Left ventricle myocardium inferior (tissue), 1 donor: ENCODE results near the gene PAK4. TPM values are rescaled to one million over a fixed set of nuclear protein-coding genes. Genes with fewer than 3 reads are reported as not detected.

ENCODE experiments used
- DNase-seq: peaks from one replicate; pipeline ENCODE4 v3.0.0-alpha.2; 2020
- H3K27ac ChIP-seq: fragments of 200-600 bp; replicated peaks from 2 replicates; pipeline ENCODE4 v1.8.0; 2021
- H3K27me3 ChIP-seq: fragments of 200-600 bp; 2 replicates; pipeline ENCODE4 v1.8.0; 2021; ENCODE audit warnings: low read depth
- H3K36me3 ChIP-seq: fragments of 200-600 bp; 2 replicates; pipeline ENCODE4 v1.8.0; 2021
- H3K4me1 ChIP-seq: fragments of 200-600 bp; 2 replicates; pipeline ENCODE4 v1.8.0; 2021
- H3K4me3 ChIP-seq: fragments of 200-600 bp; 2 replicates; pipeline ENCODE4 v1.8.0; 2021; ENCODE audit warnings: mild to moderate bottlenecking, moderate library complexity
- H3K9me3 ChIP-seq: fragments of 200-600 bp; replicated peaks from 2 replicates; pipeline ENCODE4 v1.8.0; 2021
- intact Hi-C: fragments of 100-400 bp; cut with micrococcal nuclease; formaldehyde crosslinking; loops from one replicate; pipeline ENCODE4 v1.11.0; 2022
- total RNA-seq: library from RNA; stranded (reverse); fragmentation: NEBNext Ultra II Directional; extraction: Animal tissue kit (Norgen Biotek cat#: 25700); gene quantifications from one replicate; pipeline ENCODE4 v1.2.1, GENCODE V29; 2021
- TF ChIP-seq, protein P1 (sequence below): fragments of 200-600 bp; IDR thresholded peaks from 2 replicates; pipeline ENCODE4 v1.8.0; 2021; ENCODE audit warnings: antibody characterized with exemption, mild to moderate bottlenecking, borderline replicate concordance
- donor health status: DM: no; HTN: yes; CAD: no; lungs with severe emphysema.

Gene PAK4
- total RNA-seq, 1 donor from 2014 or later, result 17.0 TPM

DNA sequence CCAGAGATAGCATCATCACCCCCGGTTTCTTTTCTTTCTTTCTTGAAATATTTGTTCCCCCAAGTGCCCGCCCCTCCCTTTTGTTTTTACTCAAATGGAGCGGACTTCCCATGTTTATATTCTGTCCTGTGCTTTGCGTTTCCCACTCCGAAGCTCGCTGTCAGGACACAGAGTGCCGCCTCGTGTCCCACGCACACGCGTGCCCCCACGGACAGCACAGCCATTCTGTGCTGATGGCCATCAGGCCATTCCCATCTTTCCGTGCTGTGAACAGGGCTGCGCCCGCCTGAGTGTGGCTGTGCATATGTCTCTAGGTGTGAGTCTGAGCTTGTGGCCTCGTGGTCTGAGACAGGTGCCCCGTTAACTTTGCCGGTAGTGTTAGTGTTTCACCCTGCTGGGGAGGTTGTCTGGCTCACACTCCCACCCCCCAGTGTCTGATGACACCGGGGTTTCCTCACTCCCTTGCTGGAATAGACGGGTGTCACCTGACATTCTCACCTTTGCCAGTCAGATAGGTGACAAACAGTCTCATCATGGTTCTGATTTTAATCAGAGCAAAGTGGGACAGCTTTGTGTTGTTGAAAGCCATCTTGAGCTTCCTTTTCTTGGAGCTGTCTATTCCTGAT lies 6.9 kb downstream of the PAK4 start:
- no peaks in the 10 kb centered on the region for H3K9me3 ChIP-seq
- no peak for DNase-seq
- intact Hi-C loops, result no loop called here
- H3K27me3 ChIP-seq, result no peaks in the 10 kb centered on the region
- H3K4me1 ChIP-seq, result peaks cover 71% of the 10 kb centered on the region
- H3K4me3 ChIP-seq, result no peak overlapping the region
- TF ChIP-seq, protein P1, sequence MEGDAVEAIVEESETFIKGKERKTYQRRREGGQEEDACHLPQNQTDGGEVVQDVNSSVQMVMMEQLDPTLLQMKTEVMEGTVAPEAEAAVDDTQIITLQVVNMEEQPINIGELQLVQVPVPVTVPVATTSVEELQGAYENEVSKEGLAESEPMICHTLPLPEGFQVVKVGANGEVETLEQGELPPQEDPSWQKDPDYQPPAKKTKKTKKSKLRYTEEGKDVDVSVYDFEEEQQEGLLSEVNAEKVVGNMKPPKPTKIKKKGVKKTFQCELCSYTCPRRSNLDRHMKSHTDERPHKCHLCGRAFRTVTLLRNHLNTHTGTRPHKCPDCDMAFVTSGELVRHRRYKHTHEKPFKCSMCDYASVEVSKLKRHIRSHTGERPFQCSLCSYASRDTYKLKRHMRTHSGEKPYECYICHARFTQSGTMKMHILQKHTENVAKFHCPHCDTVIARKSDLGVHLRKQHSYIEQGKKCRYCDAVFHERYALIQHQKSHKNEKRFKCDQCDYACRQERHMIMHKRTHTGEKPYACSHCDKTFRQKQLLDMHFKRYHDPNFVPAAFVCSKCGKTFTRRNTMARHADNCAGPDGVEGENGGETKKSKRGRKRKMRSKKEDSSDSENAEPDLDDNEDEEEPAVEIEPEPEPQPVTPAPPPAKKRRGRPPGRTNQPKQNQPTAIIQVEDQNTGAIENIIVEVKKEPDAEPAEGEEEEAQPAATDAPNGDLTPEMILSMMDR, result no peak
- H3K27ac ChIP-seq, result no peak overlapping the region
- H3K36me3 ChIP-seq, result no peaks in the 10 kb centered on the region

DNA sequence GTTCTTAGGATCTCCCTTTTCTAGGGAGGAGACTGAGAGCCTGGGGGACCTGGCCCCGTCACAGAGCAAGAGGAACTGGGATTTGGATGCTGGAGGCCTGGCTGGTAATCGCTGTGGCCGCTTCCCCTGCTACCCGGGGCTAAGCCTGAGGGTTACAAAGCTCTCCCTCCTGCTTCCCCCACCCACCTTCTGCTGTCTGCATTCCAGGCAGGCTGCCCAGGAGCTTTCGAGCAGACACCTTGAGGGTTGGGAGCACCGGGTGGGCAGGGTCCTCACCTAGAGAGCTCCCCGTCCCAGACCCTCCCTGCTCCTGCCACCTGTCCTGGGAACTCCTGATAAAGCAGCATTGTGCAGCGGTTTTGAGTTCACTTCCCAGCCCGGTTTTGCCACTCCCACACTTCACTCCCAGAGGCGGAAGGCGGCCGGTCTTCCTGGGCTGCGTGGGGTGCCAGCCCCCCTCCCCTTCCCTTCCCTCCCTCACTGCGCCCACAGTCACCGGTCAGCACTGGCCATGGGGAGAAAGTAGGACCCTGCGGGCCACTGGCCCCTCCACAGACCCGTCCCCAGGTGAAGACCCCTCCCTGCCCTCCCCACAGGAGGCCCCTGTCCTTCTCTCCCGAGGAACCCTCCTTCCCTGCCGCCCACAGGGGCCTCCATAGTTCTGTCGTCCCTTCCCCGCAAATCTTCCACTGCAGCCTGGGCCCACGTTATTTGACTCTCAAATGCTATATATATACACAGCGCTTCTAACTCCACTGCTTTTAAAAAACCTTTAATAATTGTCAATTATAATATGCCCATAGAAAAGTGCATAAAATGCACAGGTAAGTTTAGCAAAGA lies 8.1 kb downstream of the PAK4 start:
- TF ChIP-seq, protein P1, result no peak
- no peak for DNase-seq

DNA sequence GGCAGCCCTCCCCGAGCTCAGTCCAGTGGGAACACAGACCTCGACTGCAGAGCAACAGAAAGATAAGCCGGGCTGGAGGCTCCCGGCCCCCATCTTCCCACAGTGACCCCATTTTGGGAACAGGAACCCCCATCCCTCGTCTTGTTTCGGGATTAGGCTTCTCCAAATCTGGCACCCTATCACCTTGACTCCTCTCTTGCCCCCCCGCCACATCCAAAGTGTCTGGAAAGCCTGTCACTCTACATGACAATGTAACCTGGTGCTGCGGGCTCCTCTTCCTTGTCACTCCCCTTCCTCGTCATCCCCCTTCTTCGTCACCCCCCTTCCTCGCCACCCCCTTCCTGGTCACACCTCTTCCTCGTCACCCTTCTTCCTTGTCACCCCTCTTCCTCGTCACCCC lies 10.1 kb downstream of the PAK4 start:
- Histone ChIP-seq H3K4me1 (peaks cover 69% of the 10 kb centered on the region), H3K27ac (no peak overlapping the region), H3K36me3 (no peaks in the 10 kb centered on the region), H3K27me3 (no peaks in the 10 kb centered on the region), H3K4me3 (no peak overlapping the region), H3K9me3 (no peaks in the 10 kb centered on the region)
- intact Hi-C loops, result no loop called here
- TF ChIP-seq, protein P1, result no peak
- DNase-seq, result no peak

More for the DNA sequence above, 8.1 kb downstream of the PAK4 start:
- H3K4me3 ChIP-seq, result no peak overlapping the region
- peak overlapping the region; percentile 11 for H3K27ac ChIP-seq
- intact Hi-C loops, result no loop called here
- H3K36me3 ChIP-seq, result no peaks in the 10 kb centered on the region
- H3K27me3 ChIP-seq, result no peaks in the 10 kb centered on the region
- no peaks in the 10 kb centered on the region for H3K9me3 ChIP-seq
- H3K4me1 ChIP-seq, result peaks cover 65% of the 10 kb centered on the region

DNA sequence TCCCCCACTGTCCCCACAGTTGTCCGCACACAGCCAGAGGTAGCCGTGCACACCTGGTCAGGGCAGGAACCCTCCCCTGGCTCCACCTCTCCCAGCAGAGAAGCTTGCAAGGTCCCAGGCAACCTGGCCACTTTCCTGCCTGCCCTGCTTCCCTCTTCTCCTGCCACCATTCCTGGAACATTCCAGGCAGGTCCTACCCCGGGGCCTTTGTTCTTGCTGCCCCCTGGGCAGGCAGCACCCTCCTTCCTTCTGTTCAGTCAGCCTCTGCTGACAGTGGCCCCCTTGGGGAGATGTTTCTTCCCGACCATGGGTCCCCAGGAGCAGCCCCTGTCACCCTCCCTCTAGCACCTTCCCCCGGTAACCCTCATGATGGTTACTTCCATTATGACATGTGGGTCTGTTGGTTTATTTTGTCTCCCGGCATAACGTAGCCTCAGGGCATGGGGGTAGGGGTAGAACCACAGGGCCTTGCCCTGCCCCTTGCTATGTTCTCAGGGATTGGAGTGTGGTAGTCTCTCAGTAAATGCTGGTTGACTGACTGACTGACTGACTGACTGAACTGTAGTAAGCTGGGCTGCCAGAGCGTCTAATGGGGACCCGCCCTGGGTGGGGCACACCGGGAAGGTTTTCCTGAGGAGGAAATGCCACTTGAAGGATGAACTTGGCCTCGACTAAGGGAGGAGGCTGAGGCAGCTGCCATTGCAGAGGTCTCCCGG lies 10.8 kb downstream of the PAK4 start:
- Histone ChIP-seq H3K4me1 (peaks cover 64% of the 10 kb centered on the region), H3K27ac (peak overlapping the region; percentile 12), H3K4me3 (no peak overlapping the region), H3K9me3 (no peaks in the 10 kb centered on the region), H3K36me3 (no peaks in the 10 kb centered on the region), H3K27me3 (no peaks in the 10 kb centered on the region)
- intact Hi-C loops, result no loop called here
- TF ChIP-seq, protein P1, result no peak
- no peak for DNase-seq

DNA sequence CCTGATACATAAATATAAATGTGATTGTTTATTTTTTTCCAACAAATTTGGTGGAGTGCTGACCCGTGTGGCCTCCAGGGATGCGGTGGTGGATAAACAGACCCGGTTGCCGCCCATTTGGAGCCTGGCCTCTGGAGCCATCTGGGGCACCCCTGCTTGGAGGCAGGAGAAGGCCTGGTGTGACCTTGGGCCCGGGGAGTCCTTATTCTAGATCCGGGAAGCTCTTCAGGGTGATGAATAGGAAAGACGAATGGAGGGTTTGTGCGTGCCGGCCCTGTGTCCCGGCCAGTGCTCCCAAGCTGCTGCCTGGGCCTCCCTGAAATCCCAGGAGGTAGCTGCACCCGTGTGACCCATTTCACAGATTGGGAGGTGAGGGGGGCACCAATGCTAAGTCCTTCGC lies 11.5 kb downstream of the PAK4 start:
- TF ChIP-seq, protein P1, result no peak
- DNase-seq, result no peak
- intact Hi-C loops, result no loop called here
- Histone ChIP-seq H3K4me3 (no peak overlapping the region), H3K4me1 (peaks cover 56% of the 10 kb centered on the region), H3K9me3 (no peaks in the 10 kb centered on the region), H3K27me3 (no peaks in the 10 kb centered on the region), H3K27ac (peak overlapping the region; percentile 12), H3K36me3 (no peaks in the 10 kb centered on the region)
